Omental fat pad (tissue), 4 donors: ENCODE data around the gene MACROD1. TPM values are rescaled to one million over a fixed set of nuclear protein-coding genes. Genes with fewer than 3 reads are reported as not detected.

ENCODE experiments used
- ATAC-seq: fragments of 150-250 bp; one replicate; pipeline ENCODE4 v1.9.1; 2016; ENCODE audit warnings: mild to moderate bottlenecking, moderate library complexity; ENCODE audit not compliant: low FRiP score
- DNase-seq: peaks from one replicate; pipeline ENCODE4 v3.0.0-alpha.2; 2019; ENCODE audit warnings: low spot score
- CTCF ChIP-seq, 3 donors: fragments of 450-650 bp; IDR thresholded peaks; one replicate each; pipeline ENCODE4 v1.5.1; 2016 to 2017; ENCODE audit warnings: antibody characterized with exemption in 3 of 3, mild to moderate bottlenecking in 3 of 3, moderate library complexity in 2 of 3
- total RNA-seq, 4 donors: library from RNA; depleted of rRNA; stranded (reverse); fragments of >200 nt; gene quantifications; one replicate each; pipeline ENCODE4 v1.1.0, GENCODE V29; 2016

The MACROD1 gene
- total RNA-seq, 4 donors from 2014 or later = 13.8 to 40.9 (median 26.2) TPM

GRCh38 chr11:64129403-64129802, 36.5 kb downstream of the MACROD1 start:
- no peak for ATAC-seq
- TF ChIP-seq CTCF (IDR thresholded peaks at IDR 0.05) = no peak

GRCh38 chr11:64128255-64129006, 37.5 kb downstream of the MACROD1 start:
- no peak for TF ChIP-seq CTCF (IDR thresholded peaks at IDR 0.05)
- no peak for DNase-seq
- ATAC-seq = no peak

More at GRCh38 chr11:64129403-64129802, 36.5 kb downstream of the MACROD1 start:
- no peak for DNase-seq

GRCh38 chr11:64127267-64128072, 38.4 kb downstream of the MACROD1 start:
- TF ChIP-seq CTCF (IDR thresholded peaks at IDR 0.05) = no peak
- no peak for DNase-seq
- ATAC-seq = no peak

- DNase-seq (no peak), ATAC-seq (no peak)
- TF ChIP-seq CTCF (IDR thresholded peaks at IDR 0.05) = no peak
Measured at GRCh38 chr11:64126796-64127195, 39.1 kb downstream of the MACROD1 start.

GRCh38 chr11:64126371-64126770, 39.5 kb downstream of the MACROD1 start:
- no peak for TF ChIP-seq CTCF (IDR thresholded peaks at IDR 0.05)
- ATAC-seq (no peak), DNase-seq (no peak)

GRCh38 chr11:64125676-64126075, 40.2 kb downstream of the MACROD1 start:
- TF ChIP-seq CTCF (IDR thresholded peaks at IDR 0.05) = no peak
- ATAC-seq (no peak), DNase-seq (no peak)
